GM10248 (cell line): ENCODE measurements around the gene ABCA4.

ENCODE experiments used
- CTCF ChIA-PET: fragments of 300-600 bp; sonication (Branson Sonifier 250); formaldehyde crosslinking; extraction: SDS; loops from one replicate; lab custom pipeline; 2021; ENCODE audit warnings: antibody characterized with exemption; lab: Yijun Ruan, JAX
- POLR2A ChIA-PET: fragments of 350-650 bp; sonication (Branson Sonifier 250); formaldehyde crosslinking; extraction: SDS; loops from one replicate; lab custom pipeline; 2020; ENCODE audit warnings: antibody characterized with exemption; lab: Yijun Ruan, JAX
- DNase-seq: peaks from one replicate; pipeline ENCODE4 v3.0.0; 2012; ENCODE audit errors: extremely low spot score
- TF ChIP-seq, protein P1 (sequence below): IDR thresholded peaks from 2 replicates; pipeline ENCODE4 v1.5.1; 2012; ENCODE audit warnings: mild to moderate bottlenecking, low read depth; ENCODE audit errors: extremely low read depth, missing control alignments, control extremely low read depth

ABCA4 gene

GRCh38 chr1:93961906-93962305 lies 159.0 kb downstream of the ABCA4 start:
- TF ChIP-seq, protein P1, sequence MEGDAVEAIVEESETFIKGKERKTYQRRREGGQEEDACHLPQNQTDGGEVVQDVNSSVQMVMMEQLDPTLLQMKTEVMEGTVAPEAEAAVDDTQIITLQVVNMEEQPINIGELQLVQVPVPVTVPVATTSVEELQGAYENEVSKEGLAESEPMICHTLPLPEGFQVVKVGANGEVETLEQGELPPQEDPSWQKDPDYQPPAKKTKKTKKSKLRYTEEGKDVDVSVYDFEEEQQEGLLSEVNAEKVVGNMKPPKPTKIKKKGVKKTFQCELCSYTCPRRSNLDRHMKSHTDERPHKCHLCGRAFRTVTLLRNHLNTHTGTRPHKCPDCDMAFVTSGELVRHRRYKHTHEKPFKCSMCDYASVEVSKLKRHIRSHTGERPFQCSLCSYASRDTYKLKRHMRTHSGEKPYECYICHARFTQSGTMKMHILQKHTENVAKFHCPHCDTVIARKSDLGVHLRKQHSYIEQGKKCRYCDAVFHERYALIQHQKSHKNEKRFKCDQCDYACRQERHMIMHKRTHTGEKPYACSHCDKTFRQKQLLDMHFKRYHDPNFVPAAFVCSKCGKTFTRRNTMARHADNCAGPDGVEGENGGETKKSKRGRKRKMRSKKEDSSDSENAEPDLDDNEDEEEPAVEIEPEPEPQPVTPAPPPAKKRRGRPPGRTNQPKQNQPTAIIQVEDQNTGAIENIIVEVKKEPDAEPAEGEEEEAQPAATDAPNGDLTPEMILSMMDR: no peak
- DNase-seq: no peak
- ChIA-PET CTCF (interaction anchor here (1.5 kb wide), 1 partner anchor 31 kb away, joined by 3 read pairs; no protein-coding TSS in a partner anchor), POLR2A (no interaction called here)

GRCh38 chr1:93961443-93961842 lies 159.5 kb downstream of the ABCA4 start:
- ChIA-PET CTCF (no interaction called here), POLR2A (no interaction called here)
- TF ChIP-seq, protein P1: no peak
- no peak for DNase-seq

- DNase-seq: no peak
- ChIA-PET CTCF (interaction anchor here (1.2 to 1.8 kb wide), 2 partner anchors 16 to 80 kb away, joined by 3 to 5 read pairs; no protein-coding TSS in a partner anchor), POLR2A (no interaction called here)
- TF ChIP-seq, protein P1: no peak
These were observed 160.3 kb downstream of the ABCA4 start for GRCh38 chr1:93960641-93961147.

GRCh38 chr1:93959413-93959812 lies 161.5 kb downstream of the ABCA4 start:
- DNase-seq: no peak
- ChIA-PET CTCF (interaction anchor here (0.9 to 1.8 kb wide), 4 partner anchors 9 to 81 kb away, joined by 3 to 5 read pairs (median 3); no protein-coding TSS in a partner anchor), POLR2A (no interaction called here)
- TF ChIP-seq, protein P1: no peak

DNA sequence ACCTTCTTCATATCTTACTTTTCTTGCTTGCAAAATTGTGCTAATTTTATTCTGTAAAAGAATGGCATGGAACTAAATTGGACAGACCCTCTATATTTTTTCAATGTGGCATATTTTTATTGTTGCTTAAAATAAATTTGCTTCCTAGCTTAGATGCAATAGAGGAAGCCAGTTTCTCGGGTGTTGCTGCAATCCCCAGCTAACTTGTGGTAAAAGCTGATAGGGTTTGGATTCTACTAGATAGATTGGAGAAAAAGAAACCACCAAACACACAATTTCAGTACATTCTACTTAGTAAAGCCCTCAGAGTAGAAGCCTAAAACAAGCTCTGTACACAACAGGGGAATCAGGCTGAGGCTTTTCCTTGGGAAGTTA lies 162.2 kb downstream of the ABCA4 start:
- ChIA-PET CTCF (interaction anchor here (0.9 to 1.8 kb wide), 3 partner anchors 8 to 18 kb away, joined by 3 to 5 read pairs (median 3); no protein-coding TSS in a partner anchor), POLR2A (no interaction called here)
- DNase-seq: no peak
- TF ChIP-seq, protein P1: no peak

- ChIA-PET CTCF (interaction anchor here (1.1 kb wide), 1 partner anchor 10 kb away, joined by 3 read pairs; no protein-coding TSS in a partner anchor), POLR2A (no interaction called here)
- TF ChIP-seq, protein P1: no peak
- DNase-seq: no peak
These were observed 162.8 kb downstream of the ABCA4 start for GRCh38 chr1:93958032-93958725.
